ENCODE data around the gene TMUB2. TPM values are rescaled to one million over a fixed set of nuclear protein-coding genes. Genes with fewer than 3 reads are reported as not detected.
A peak's percentile ranks its signal among the peaks of the same experiment; 100 is the strongest.

Gene TMUB2
- total and polyA plus RNA-seq, 9 of the 15 experiments (the other 6 are each of a cell fraction or from before 2014, with no cell fraction given) = 4.1 to 29.8 (median 16.3) TPM

- TF ChIP-seq, protein P1, sequence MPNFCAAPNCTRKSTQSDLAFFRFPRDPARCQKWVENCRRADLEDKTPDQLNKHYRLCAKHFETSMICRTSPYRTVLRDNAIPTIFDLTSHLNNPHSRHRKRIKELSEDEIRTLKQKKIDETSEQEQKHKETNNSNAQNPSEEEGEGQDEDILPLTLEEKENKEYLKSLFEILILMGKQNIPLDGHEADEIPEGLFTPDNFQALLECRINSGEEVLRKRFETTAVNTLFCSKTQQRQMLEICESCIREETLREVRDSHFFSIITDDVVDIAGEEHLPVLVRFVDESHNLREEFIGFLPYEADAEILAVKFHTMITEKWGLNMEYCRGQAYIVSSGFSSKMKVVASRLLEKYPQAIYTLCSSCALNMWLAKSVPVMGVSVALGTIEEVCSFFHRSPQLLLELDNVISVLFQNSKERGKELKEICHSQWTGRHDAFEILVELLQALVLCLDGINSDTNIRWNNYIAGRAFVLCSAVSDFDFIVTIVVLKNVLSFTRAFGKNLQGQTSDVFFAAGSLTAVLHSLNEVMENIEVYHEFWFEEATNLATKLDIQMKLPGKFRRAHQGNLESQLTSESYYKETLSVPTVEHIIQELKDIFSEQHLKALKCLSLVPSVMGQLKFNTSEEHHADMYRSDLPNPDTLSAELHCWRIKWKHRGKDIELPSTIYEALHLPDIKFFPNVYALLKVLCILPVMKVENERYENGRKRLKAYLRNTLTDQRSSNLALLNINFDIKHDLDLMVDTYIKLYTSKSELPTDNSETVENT (CRISPR knock-in tag; IDR thresholded peaks at IDR 0.05) = peak; percentile 68; the same call in 1 of the 2 replicates
- no peak for TF ChIP-seq KLF13 (tag; IDR thresholded peaks at IDR 0.05; ENCODE audit: borderline replicate concordance, low read depth)
- no peak for TF ChIP-seq DLX4 (CRISPR knock-in tag; IDR thresholded peaks at IDR 0.05)
These were observed 13.8 kb downstream of the TMUB2 start (continued) for GRCh38 chr17:44200478-44201155.

GRCh38 chr17:44202756-44203155, 16.0 kb downstream of the TMUB2 start:
- FAIRE-seq (no peak), ATAC-seq (no peak), DNase-seq (ENCODE audit: extremely low read depth in 1 of 4, low spot score in 3 of 4) (no peak)
- Histone ChIP-seq H3K79me2 (ENCODE audit: control insufficient read depth, insufficient read depth, low read length) (peaks cover 14% of the 10 kb centered on the region), H3K27ac (ENCODE audit: extremely low read depth, low read depth, low read length) (no peak overlapping the region; the same call in 2 of the 3 replicates), H3K4me2 (ENCODE audit: insufficient read depth, low read length) (no peak overlapping the region), H3K4me3 (no peak overlapping the region), H2AFZ (ENCODE audit: low read depth, low read length) (no peak overlapping the region), H3K9me3 (replicated peaks; ENCODE audit: control insufficient read depth, insufficient read depth, low read depth, low read length) (no peaks in the 10 kb centered on the region), H4K20me1 (replicated peaks; ENCODE audit: control insufficient read depth, insufficient read depth, low read length) (no peaks in the 10 kb centered on the region; the same call in 1 of the 2 replicates), H3K9me1 (ENCODE audit: control insufficient read depth, insufficient read depth, low read length) (no peaks in the 10 kb centered on the region), H3K9ac (ENCODE audit: insufficient read depth in 1 of 2, low read depth in 2 of 2, low read length in 2 of 2) (peak overlapping the region in 1 of 2 experiments; percentile 45; a peak in 1 of 4 replicates), H3K27me3 (ENCODE audit: control insufficient read depth in 2 of 2, insufficient read depth in 2 of 2, low read length in 2 of 2) (no peaks in the 10 kb centered on the region), H3K4me1 (replicated peaks in 1 of 2; ENCODE audit: control insufficient read depth in 2 of 2, insufficient read depth in 2 of 2, low read length in 2 of 2) (peaks cover 36 to 40% of the 10 kb centered on the region in 2 experiments), H3K36me3 (ENCODE audit: control insufficient read depth, insufficient read depth, low read length) (peaks cover 16% of the 10 kb centered on the region; the same call in 2 of the 3 replicates)
- in situ Hi-C loops (cut with MboI) (loop anchor here (5.0 kb wide), 1 partner anchor 315 kb away; no protein-coding TSS in a partner anchor), intact Hi-C loops (cut with micrococcal nuclease) (no loop called here)
- POLR2A ChIA-PET = interaction anchor here (1.2 to 2.3 kb wide), 2 partner anchors 11 kb away, joined by 4 to 11 read pairs; no protein-coding TSS in a partner anchor
- no TSS peak for BruUV-seq (replicated peaks)
- CTCF ChIA-PET (ENCODE audit: low intra/inter-chr PET ratio) = interaction anchor here (1.5 kb wide), 1 partner anchor 129 kb away, joined by 4 read pairs; no protein-coding TSS in a partner anchor
- WGBS (ENCODE audit: insufficient coverage, low coverage, missing lambda C conversion rate) = 71% methylated on average over 4 of the region's 4 CpGs
- TF ChIP-seq CTBP1 (IDR thresholded peaks at IDR 0.05; ENCODE audit: borderline replicate concordance) (no peak), KDM2B (CRISPR knock-in tag; IDR thresholded peaks at IDR 0.05) (no peak), HNRNPK (IDR thresholded peaks at IDR 0.05; ENCODE audit: low read depth, low read length, poor library complexity, severe bottlenecking) (no peak)
- TF ChIP-seq, protein P2, sequence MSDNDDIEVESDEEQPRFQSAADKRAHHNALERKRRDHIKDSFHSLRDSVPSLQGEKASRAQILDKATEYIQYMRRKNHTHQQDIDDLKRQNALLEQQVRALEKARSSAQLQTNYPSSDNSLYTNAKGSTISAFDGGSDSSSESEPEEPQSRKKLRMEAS (CRISPR knock-in tag; IDR thresholded peaks at IDR 0.05) = no peak
- TF ChIP-seq, protein P3, sequence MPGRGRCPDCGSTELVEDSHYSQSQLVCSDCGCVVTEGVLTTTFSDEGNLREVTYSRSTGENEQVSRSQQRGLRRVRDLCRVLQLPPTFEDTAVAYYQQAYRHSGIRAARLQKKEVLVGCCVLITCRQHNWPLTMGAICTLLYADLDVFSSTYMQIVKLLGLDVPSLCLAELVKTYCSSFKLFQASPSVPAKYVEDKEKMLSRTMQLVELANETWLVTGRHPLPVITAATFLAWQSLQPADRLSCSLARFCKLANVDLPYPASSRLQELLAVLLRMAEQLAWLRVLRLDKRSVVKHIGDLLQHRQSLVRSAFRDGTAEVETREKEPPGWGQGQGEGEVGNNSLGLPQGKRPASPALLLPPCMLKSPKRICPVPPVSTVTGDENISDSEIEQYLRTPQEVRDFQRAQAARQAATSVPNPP (IDR thresholded peaks at IDR 0.05; ENCODE audit: borderline replicate concordance, insufficient read depth, insufficient read length) = no peak
- TF ChIP-seq, protein P1 (CRISPR knock-in tag; IDR thresholded peaks at IDR 0.05) = no peak
- TF ChIP-seq, protein P4, sequence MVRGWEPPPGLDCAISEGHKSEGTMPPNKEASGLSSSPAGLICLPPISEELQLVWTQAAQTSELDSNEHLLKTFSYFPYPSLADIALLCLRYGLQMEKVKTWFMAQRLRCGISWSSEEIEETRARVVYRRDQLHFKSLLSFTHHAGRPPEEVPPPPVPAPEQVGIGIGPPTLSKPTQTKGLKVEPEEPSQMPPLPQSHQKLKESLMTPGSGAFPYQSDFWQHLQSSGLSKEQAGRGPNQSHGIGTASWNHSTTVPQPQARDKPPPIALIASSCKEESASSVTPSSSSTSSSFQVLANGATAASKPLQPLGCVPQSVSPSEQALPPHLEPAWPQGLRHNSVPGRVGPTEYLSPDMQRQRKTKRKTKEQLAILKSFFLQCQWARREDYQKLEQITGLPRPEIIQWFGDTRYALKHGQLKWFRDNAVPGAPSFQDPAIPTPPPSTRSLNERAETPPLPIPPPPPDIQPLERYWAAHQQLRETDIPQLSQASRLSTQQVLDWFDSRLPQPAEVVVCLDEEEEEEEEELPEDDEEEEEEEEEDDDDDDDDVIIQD (CRISPR knock-in tag; IDR thresholded peaks at IDR 0.05) = no peak

Data from K562 (cell line).